Neural crest cell (in vitro differentiated cells): ENCODE results near the gene SHANK1. TPM values are rescaled to one million over a fixed set of nuclear protein-coding genes. Genes with fewer than 3 reads are reported as not detected.

Experiments
- DNase-seq: peaks from one replicate; pipeline ENCODE4 v3.0.0; 2021; ENCODE audit warnings: low read depth, mixed read lengths, low spot score
- H3K27ac Mint-ChIP-seq: one replicate; pipeline ENCODE4 v1.8.0; 2021; ENCODE audit warnings: mild to moderate bottlenecking, mixed read lengths; ENCODE audit not compliant: unreplicated experiment
- H3K27me3 Mint-ChIP-seq: 2 replicates; pipeline ENCODE4 v1.8.0; 2021; ENCODE audit warnings: low read depth, mild to moderate bottlenecking, mixed read lengths
- H3K36me3 Mint-ChIP-seq: 2 replicates; pipeline ENCODE4 v1.8.0; 2021; ENCODE audit warnings: low read depth, mild to moderate bottlenecking, mixed read lengths
- H3K4me1 Mint-ChIP-seq: 2 replicates; pipeline ENCODE4 v1.8.0; 2021; ENCODE audit warnings: mixed read lengths
- H3K4me3 Mint-ChIP-seq: one replicate; pipeline ENCODE4 v1.8.0; 2021; ENCODE audit warnings: mild to moderate bottlenecking, mixed read lengths
- H3K9me3 Mint-ChIP-seq: 2 replicates; pipeline ENCODE4 v1.8.0; 2021; ENCODE audit warnings: mixed read lengths
- CTCF ChIP-seq: fragments of 200-600 bp; sonication (generic); conservative IDR thresholded peaks from 2 replicates; pipeline ENCODE4 v1.5.0; 2021; ENCODE audit warnings: antibody characterized with exemption, mild to moderate bottlenecking
- total RNA-seq: library from RNA; stranded (reverse); gene quantifications from 2 replicates; pipeline ENCODE4 v1.2.1, GENCODE V29; 2021

The SHANK1 gene
- total RNA-seq, 1 donor from 2014 or later: 6.8 TPM

GRCh38 chr19:50678323-50678722 is 41.3 kb downstream of the SHANK1 start:
- Mint-ChIP-seq H3K4me1 (peaks cover 6% of the 10 kb centered on the region), H3K9me3 (no peaks in the 10 kb centered on the region), H3K27ac (no peak overlapping the region), H3K36me3 (no peaks in the 10 kb centered on the region), H3K27me3 (peaks cover 79% of the 10 kb centered on the region), H3K4me3 (no peak overlapping the region)
- no peak for DNase-seq
- TF ChIP-seq CTCF: no peak

- H3K4me1 Mint-ChIP-seq: peaks cover 6% of the 10 kb centered on the region
- no peaks in the 10 kb centered on the region for H3K36me3 Mint-ChIP-seq
- no peaks in the 10 kb centered on the region for H3K9me3 Mint-ChIP-seq
- H3K27me3 Mint-ChIP-seq: peaks cover 79% of the 10 kb centered on the region
- H3K27ac Mint-ChIP-seq: no peak overlapping the region
- DNase-seq: no peak
- TF ChIP-seq CTCF: no peak
- no peak overlapping the region for H3K4me3 Mint-ChIP-seq
Measured at GRCh38 chr19:50677636-50678035, 42.0 kb downstream of the SHANK1 start.

- Mint-ChIP-seq H3K27me3 (peaks cover 77% of the 10 kb centered on the region), H3K9me3 (no peaks in the 10 kb centered on the region), H3K27ac (no peak overlapping the region), H3K36me3 (no peaks in the 10 kb centered on the region), H3K4me1 (peaks cover 6% of the 10 kb centered on the region), H3K4me3 (no peak overlapping the region)
- DNase-seq: no peak
- TF ChIP-seq CTCF: no peak
Measured at GRCh38 chr19:50676625-50677197, 42.9 kb downstream of the SHANK1 start.

- peaks cover 76% of the 10 kb centered on the region for H3K27me3 Mint-ChIP-seq
- H3K27ac Mint-ChIP-seq: no peak overlapping the region
- no peak for TF ChIP-seq CTCF
- H3K4me1 Mint-ChIP-seq: no peaks in the 10 kb centered on the region
- H3K4me3 Mint-ChIP-seq: no peak overlapping the region
- no peaks in the 10 kb centered on the region for H3K36me3 Mint-ChIP-seq
- no peak for DNase-seq
- no peaks in the 10 kb centered on the region for H3K9me3 Mint-ChIP-seq
Measured at GRCh38 chr19:50673118-50673517, 46.5 kb downstream of the SHANK1 start.

- no peaks in the 10 kb centered on the region for H3K36me3 Mint-ChIP-seq
- H3K9me3 Mint-ChIP-seq: no peaks in the 10 kb centered on the region
- no peak for TF ChIP-seq CTCF
- H3K27ac Mint-ChIP-seq: no peak overlapping the region
- H3K4me1 Mint-ChIP-seq: no peaks in the 10 kb centered on the region
- DNase-seq: no peak
- H3K27me3 Mint-ChIP-seq: peaks cover 72% of the 10 kb centered on the region
- H3K4me3 Mint-ChIP-seq: no peak overlapping the region
Measured at GRCh38 chr19:50670102-50670380, 49.6 kb downstream of the SHANK1 start.
